ENCODE results near the gene THG1L.

DNA sequence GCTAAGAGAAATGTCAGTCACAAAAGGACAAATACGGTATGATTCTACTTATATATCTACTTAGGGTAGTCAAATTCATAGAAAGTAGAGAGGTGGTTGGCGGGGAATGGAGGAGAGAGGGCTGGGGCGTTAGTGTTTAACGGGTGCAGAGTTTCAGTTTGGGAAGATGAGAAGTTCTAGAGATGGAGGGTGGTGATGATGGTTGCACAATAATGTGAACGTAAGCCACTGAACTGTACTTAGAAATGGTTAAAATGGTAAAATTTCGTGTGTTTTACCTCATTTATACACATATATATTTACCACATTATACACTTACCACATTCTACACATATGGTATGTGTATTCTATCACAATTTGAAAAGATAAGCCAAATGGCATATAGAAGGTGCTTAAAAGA is 48.0 kb downstream of the THG1L start:
- TF ChIP-seq CTCF (conservative IDR thresholded peaks at IDR 0.05 in 1 of 2, IDR thresholded peaks at IDR 0.05 in 1 of 2; ENCODE audit: low read depth in 1 of 2, low read length in 2 of 2) = no peak
- no peak for TF ChIP-seq EZH2 (IDR thresholded peaks at IDR 0.05; ENCODE audit: low read length, missing control alignments)

Measured in fibroblast of lung (primary cell).